Progenitor cell of endocrine pancreas (in vitro differentiated cells): ENCODE results near the gene BICDL2. TPM values are rescaled to one million over a fixed set of nuclear protein-coding genes. Genes with fewer than 3 reads are reported as not detected.

Experiments used
- DNase-seq: peaks from one replicate; pipeline ENCODE4 v3.0.0; 2021; ENCODE audit warnings: low spot score; ENCODE audit not compliant: unreplicated experiment
- H3K27ac Mint-ChIP-seq: 2 replicates; pipeline ENCODE4 v1.8.0; 2021; ENCODE audit warnings: mild to moderate bottlenecking, moderate library complexity, mixed read lengths
- H3K27me3 Mint-ChIP-seq: 2 replicates; pipeline ENCODE4 v1.8.0; 2021; ENCODE audit warnings: mixed read lengths
- H3K36me3 Mint-ChIP-seq: 2 replicates; pipeline ENCODE4 v1.8.0; 2022; ENCODE audit warnings: mixed read lengths; ENCODE audit not compliant: insufficient read depth
- H3K4me1 Mint-ChIP-seq: 2 replicates; pipeline ENCODE4 v1.8.0; 2021; ENCODE audit warnings: low read depth, mixed read lengths
- H3K4me3 Mint-ChIP-seq: 2 replicates; pipeline ENCODE4 v1.8.0; 2021; ENCODE audit warnings: low read depth, mild to moderate bottlenecking, moderate library complexity, mixed read lengths
- H3K9me3 Mint-ChIP-seq: 2 replicates; pipeline ENCODE4 v1.8.0; 2021; ENCODE audit warnings: low read depth, mixed read lengths
- CTCF ChIP-seq: fragments of 200-600 bp; sonication (generic); IDR thresholded peaks from one replicate; pipeline ENCODE4 v1.5.0; 2021; ENCODE audit warnings: antibody characterized with exemption, mild to moderate bottlenecking; ENCODE audit not compliant: unreplicated experiment
- total RNA-seq: library from RNA; stranded (reverse); gene quantifications from 2 replicates; pipeline ENCODE4 v1.2.1, GENCODE V29; 2021

Gene BICDL2
- total RNA-seq, 1 donor from 2014 or later: 10.4 TPM

GRCh38 chr16:3015865-3016521, 20.8 kb downstream of the BICDL2 start:
- H3K27ac Mint-ChIP-seq: peak overlapping the region; percentile 97
- peak overlapping the region; percentile 93 for H3K4me3 Mint-ChIP-seq
- no peak for TF ChIP-seq CTCF
- H3K4me1 Mint-ChIP-seq: peaks cover 53% of the 10 kb centered on the region
- no peak for DNase-seq
- H3K36me3 Mint-ChIP-seq: peaks cover 13% of the 10 kb centered on the region
- H3K9me3 Mint-ChIP-seq: no peaks in the 10 kb centered on the region
- no peaks in the 10 kb centered on the region for H3K27me3 Mint-ChIP-seq

GRCh38 chr16:3014971-3015370, 21.8 kb downstream of the BICDL2 start:
- no peaks in the 10 kb centered on the region for H3K9me3 Mint-ChIP-seq
- peaks cover 13% of the 10 kb centered on the region for H3K36me3 Mint-ChIP-seq
- no peaks in the 10 kb centered on the region for H3K27me3 Mint-ChIP-seq
- TF ChIP-seq CTCF: no peak
- DNase-seq: no peak
- peak overlapping the region; percentile 93 for H3K4me3 Mint-ChIP-seq
- peak overlapping the region; percentile 97 for H3K27ac Mint-ChIP-seq
- peaks cover 52% of the 10 kb centered on the region for H3K4me1 Mint-ChIP-seq

GRCh38 chr16:3013998-3014690, 22.6 kb downstream of the BICDL2 start:
- no peak for DNase-seq
- peak overlapping the region; percentile 93 for H3K4me3 Mint-ChIP-seq
- no peaks in the 10 kb centered on the region for H3K9me3 Mint-ChIP-seq
- H3K4me1 Mint-ChIP-seq: peaks cover 55% of the 10 kb centered on the region
- peak overlapping the region; percentile 97 for H3K27ac Mint-ChIP-seq
- H3K27me3 Mint-ChIP-seq: no peaks in the 10 kb centered on the region
- TF ChIP-seq CTCF: no peak
- H3K36me3 Mint-ChIP-seq: peaks cover 13% of the 10 kb centered on the region

- peak overlapping the region; percentile 24 for H3K4me3 Mint-ChIP-seq
- H3K27me3 Mint-ChIP-seq: no peaks in the 10 kb centered on the region
- TF ChIP-seq CTCF: no peak
- no peaks in the 10 kb centered on the region for H3K9me3 Mint-ChIP-seq
- H3K27ac Mint-ChIP-seq: peak overlapping the region; percentile 87
- H3K4me1 Mint-ChIP-seq: peaks cover 61% of the 10 kb centered on the region
- peaks cover 13% of the 10 kb centered on the region for H3K36me3 Mint-ChIP-seq
- no peak for DNase-seq
Measured at GRCh38 chr16:3013491-3013951, 23.2 kb downstream of the BICDL2 start.

GRCh38 chr16:3012828-3013420, 23.8 kb downstream of the BICDL2 start, which contains the start of gene CLDN9:
Gene CLDN9, plus strand, starts transcription at chr16:3012923. Its CDS starts 440 bp downstream, at chr16:3013363.
- no peak for DNase-seq
- peak within 1 kb of the TSS; percentile 93 for H3K27ac Mint-ChIP-seq
- peak within 1 kb of the TSS; percentile 44 for H3K4me3 Mint-ChIP-seq
- peaks cover 13% of the 10 kb centered on the region for H3K36me3 Mint-ChIP-seq
- no peak for TF ChIP-seq CTCF
- peaks cover 65% of the 10 kb centered on the region for H3K4me1 Mint-ChIP-seq
- H3K9me3 Mint-ChIP-seq: no peaks in the 10 kb centered on the region
- no peaks in the 10 kb centered on the region for H3K27me3 Mint-ChIP-seq
